22Rv1 (cell line): ENCODE measurements around the gene DTYMK.

ENCODE experiments used
- CTCF ChIP-seq: fragments of 450-650 bp; IDR thresholded peaks from 2 replicates; pipeline ENCODE4 v1.5.1; 2017; ENCODE audit warnings: mild to moderate bottlenecking
- ZFX ChIP-seq: fragments of 450-650 bp; IDR thresholded peaks from 2 replicates; pipeline ENCODE4 v1.6.1; 2017; ENCODE audit warnings: antibody characterized with exemption, borderline replicate concordance

- TF ChIP-seq ZFX (no peak), CTCF (no peak)
Observed at GRCh38 chr2:241690202-241690717, 3.6 kb upstream of the DTYMK start.
